Measurements from ENCODE around the gene NDUFA6. TPM values are rescaled to one million over a fixed set of nuclear protein-coding genes. Genes with fewer than 3 reads are reported as not detected.

Gene NDUFA6
- total and polyA plus RNA-seq, 10 of the 15 experiments (the other 5 are each of a cell fraction or from before 2014, with no cell fraction given): 85.9 to 511 (median 128) TPM

GRCh38 chr22:42041784-42042183 is 48.8 kb downstream of the NDUFA6 start:
- no peaks in the 10 kb centered on the region for H3K36me3 ChIP-seq (ENCODE audit: control insufficient read depth in 2 of 2, insufficient read depth in 2 of 2, low read length in 1 of 2)
- H3K79me2 ChIP-seq (ENCODE audit: control insufficient read depth, insufficient read depth, low read length): no peaks in the 10 kb centered on the region
- no peak for FAIRE-seq
- H3K9me3 ChIP-seq (replicated peaks; ENCODE audit: control insufficient read depth, insufficient read depth, low read length): peaks cover 5% of the 10 kb centered on the region; the same call in 2 of the 3 replicates
- DNase-seq (ENCODE audit: low read depth, low spot score): no peak
- no peaks in the 10 kb centered on the region for H4K20me1 ChIP-seq (ENCODE audit: control insufficient read depth, insufficient read depth)
- H3K27ac ChIP-seq (ENCODE audit: control insufficient read depth, insufficient read depth): no peak overlapping the region
- H3K4me1 ChIP-seq (ENCODE audit: control insufficient read depth, insufficient read depth, low read length): peaks cover 3% of the 10 kb centered on the region; the same call in 1 of the 2 replicates
- no peak overlapping the region for H3K9ac ChIP-seq (ENCODE audit: control insufficient read depth, insufficient read depth, low read length)
- no TSS peak for BruUV-seq (replicated peaks)
- H3K27me3 ChIP-seq (replicated peaks in 1 of 2; ENCODE audit: control insufficient read depth in 2 of 2, insufficient read depth in 2 of 2, low read length in 1 of 2): no peaks in the 10 kb centered on the region
- ATAC-seq: no peak
- H3K4me2 ChIP-seq (ENCODE audit: control insufficient read depth, insufficient read depth): no peak overlapping the region
- TF ChIP-seq SMAD1 (IDR thresholded peaks at IDR 0.05; ENCODE audit: low read depth, partially characterized antibody) (no peak), POU2F2 (IDR thresholded peaks at IDR 0.05; ENCODE audit: borderline replicate concordance, low read depth, low read length) (no peak), IKZF2 (IDR thresholded peaks at IDR 0.05) (no peak), ASH2L (IDR thresholded peaks at IDR 0.05; ENCODE audit: borderline replicate concordance, low read depth) (no peak), MYB (IDR thresholded peaks at IDR 0.05; ENCODE audit: borderline replicate concordance, low read depth, low read length) (no peak), MEF2B (IDR thresholded peaks at IDR 0.05; ENCODE audit: partially characterized antibody, poor library complexity, severe bottlenecking) (no peak), CTCF (IDR thresholded peaks at IDR 0.05 in 2 of 3, conservative IDR thresholded peaks at IDR 0.05 in 1 of 3; ENCODE audit: control insufficient read depth in 2 of 3, extremely low read depth in 1 of 3, insufficient read depth in 1 of 3, low read depth in 3 of 3, low read length in 3 of 3) (no peak), USF2 (IDR thresholded peaks at IDR 0.05; ENCODE audit: borderline replicate concordance, low read depth, low read length) (no peak), RELA (IDR thresholded peaks at IDR 0.05; ENCODE audit: borderline replicate concordance, partially characterized antibody) (no peak), ZBED1 (IDR thresholded peaks at IDR 0.05; ENCODE audit: borderline replicate concordance) (no peak), PAX8 (IDR thresholded peaks at IDR 0.05) (no peak), NR2C1 (IDR thresholded peaks at IDR 0.05) (no peak), SUZ12 (IDR thresholded peaks at IDR 0.05; ENCODE audit: unreplicated experiment) (no peak), NFXL1 (IDR thresholded peaks at IDR 0.05; ENCODE audit: borderline replicate concordance) (no peak), STAT1 (conservative IDR thresholded peaks at IDR 0.05) (no peak)
- ChIA-PET RAD21 (ENCODE audit: unreplicated experiment) (no interaction called here), CTCF (interaction anchor here (1.5 kb wide), 1 partner anchor 19 kb away, joined by 5 read pairs; no protein-coding TSS in a partner anchor), POLR2A (interaction anchor here (0.7 to 1.5 kb wide), 2 partner anchors 10 to 16 kb away, joined by 3 read pairs; no protein-coding TSS in a partner anchor), SMC1A (ENCODE audit: uncharacterized antibody, unreplicated experiment) (interaction anchor here (0.6 to 1.5 kb wide), 4 partner anchors 20 to 485 kb away, joined by 3 to 5 read pairs (median 4); partner anchors contain the start of gene NAGA)
- in situ Hi-C loops (cut with MboI): no loop called here
- no peak overlapping the region for H3K4me3 ChIP-seq
- H2AFZ ChIP-seq (ENCODE audit: control insufficient read depth, low read depth, low read length): no peak overlapping the region
- intact Hi-C loops (cut with micrococcal nuclease; ENCODE audit: unreplicated experiment): no loop called here

Measured in GM12878 (cell line).